NCI-H2171 (cell line): ENCODE data around the gene PDLIM1.

Source experiments
- DNase-seq: peaks from one replicate; lab custom pipeline; 2025; lab: John Stamatoyannopoulos, UW

PDLIM1 gene

DNA sequence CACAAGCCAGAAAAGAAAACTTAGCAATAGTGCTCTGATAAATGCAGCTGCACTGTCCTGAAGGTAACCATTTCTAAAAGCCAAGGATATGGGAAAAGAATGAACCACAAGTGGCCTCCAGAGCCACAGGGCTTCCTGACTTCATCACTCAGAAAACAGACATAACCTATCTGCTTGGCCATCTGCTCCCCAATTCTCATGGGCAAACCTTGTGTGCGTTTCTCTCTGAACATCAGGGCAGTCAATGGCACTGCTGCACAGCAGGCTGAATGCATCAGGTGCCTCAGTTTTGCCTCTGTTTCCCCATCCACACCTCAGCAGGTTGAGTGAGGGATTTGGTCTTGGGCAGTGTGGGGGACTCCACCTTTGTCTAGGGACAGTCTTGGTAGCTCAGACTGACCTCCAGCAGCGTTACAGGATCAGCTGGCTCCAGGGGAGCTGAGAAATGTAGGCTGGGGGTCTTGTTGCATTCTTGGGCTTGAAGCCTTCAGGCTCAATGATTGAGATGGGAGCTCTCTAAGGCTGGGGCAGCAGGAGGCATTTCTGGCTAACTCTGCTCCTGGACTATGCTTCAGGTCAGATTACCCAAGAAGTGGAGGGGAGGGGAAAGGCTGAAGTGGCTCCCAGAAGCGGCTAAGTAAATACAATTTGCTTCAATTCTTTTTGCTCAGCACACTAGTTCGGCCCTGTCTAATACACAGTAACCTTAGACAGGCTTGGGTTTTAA, 23.6 kb upstream of the PDLIM1 start:
- DNase-seq, result peak; percentile 36

DNA sequence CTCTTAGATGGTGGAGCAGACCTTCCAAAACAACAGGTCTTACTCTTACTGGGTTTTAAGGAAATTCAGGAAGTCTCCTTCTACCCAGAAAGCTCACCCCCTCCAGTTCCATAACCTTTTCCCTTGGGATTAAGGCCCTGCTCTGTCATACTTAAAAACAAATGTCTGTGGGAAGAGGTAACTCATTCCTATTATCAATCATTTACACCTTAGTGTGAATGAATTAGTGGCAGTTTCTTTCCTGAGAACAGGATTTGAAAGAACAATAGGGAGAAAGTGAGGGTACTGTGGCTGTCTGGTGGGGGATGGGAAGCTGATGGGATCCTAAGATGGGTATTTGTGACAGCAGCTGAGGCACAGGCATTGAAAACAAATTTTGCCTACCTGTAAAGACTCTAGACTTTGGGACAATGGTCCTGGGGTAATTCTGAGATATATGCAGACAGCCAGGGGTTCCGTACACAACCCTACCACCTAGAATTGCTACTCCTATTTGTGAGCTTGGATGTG, 22.2 kb upstream of the PDLIM1 start:
- no peak for DNase-seq

DNA sequence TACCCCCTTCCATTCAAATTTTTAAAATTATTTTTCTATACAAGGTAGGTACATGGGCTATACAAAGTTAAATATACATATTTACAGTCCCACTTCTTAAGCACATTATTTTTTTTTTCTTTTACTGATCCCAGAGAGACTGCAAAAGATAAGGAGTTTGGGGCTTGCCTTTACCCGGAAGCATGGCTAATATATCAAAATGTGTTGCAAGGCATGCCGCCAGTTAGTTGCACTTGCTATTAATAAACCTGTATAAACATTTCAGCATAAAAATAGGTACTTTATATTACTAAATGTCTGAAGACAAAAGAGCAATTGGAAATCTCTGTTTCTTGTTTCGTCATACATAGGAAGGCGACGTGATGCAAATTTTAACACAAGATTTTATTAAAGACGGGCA, 21.5 kb upstream of the PDLIM1 start:
- no peak for DNase-seq

DNA sequence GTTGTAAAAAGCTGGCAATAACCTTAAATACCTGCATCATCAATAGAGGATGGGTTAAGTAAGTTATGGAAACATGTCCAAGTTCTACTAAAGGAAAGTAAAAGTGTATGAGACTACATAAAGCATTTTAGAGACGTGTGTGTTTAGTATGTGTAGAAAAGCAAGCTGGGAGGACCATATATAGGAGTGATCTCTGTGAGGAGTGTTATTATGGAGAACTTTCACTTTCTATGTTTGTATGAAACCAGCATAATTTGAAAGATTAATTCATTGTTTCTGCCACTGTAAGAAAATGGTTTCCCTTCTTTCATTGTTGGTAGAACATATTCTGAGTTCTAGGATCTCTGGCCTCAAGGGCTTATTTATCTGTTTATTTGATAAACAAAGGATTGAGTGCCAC, 19.2 kb upstream of the PDLIM1 start:
- no peak for DNase-seq

DNA sequence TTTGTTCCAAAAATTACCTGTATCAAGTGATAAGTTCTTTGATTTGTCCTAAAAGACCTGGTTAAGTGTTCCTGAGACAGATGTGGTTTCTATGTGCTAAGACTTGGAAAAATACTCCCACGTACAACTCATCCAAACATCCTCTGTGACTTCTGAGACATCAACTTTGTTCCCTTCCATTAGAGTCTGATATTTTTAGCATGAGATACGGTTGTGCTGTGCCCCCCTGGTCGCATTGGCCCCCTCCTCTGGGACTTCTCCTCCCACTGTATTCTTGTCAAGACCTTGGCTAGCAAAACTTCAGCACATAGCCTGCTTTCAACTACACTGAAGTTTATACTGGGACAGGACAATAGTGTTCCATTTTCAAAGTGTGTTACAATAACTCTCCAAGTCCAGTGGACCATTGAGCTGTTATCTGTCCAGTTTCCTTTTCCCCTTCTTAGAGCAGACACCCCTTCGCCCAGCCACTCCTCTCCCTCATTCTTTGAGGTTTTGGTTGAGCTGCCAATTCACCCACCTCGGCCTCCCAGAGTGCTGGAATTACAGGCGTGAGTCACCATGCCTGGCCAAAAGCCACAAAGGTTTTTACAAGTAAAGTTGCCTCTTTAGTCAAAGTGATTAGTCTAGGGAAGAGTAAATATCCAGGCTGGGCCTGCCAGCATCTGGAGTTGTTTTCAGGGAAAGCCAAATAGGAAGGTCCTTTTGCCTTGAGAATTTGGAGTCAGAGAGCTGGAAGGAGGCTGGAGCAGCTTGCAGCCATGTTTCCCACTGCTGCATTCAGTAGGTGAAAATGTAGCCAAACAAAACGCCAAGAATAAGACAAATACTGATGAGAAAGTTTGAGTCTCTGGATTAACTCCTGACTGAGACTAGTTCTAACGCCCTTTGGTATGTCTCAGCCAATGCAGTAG, 17.8 kb upstream of the PDLIM1 start:
- no peak for DNase-seq

DNA sequence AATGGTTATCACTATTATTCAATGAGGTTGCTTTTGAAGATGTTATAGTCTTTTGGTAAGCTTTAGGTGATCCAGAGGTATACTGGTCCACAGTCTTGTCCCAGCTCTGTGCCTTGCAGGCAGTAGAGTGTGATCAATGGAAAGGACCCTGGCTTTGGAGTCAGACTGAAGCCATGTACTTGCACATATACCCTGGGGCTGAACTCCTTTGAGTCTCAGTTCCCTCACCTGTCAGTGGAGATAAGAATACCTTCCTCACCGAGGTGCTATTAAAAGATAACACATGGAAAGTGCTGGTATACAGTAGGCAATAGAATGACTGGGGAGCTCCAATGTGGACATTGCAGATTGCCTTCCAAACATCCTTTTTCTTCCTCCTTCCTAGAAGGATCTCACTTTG, 16.0 kb upstream of the PDLIM1 start:
- no peak for DNase-seq

DNA sequence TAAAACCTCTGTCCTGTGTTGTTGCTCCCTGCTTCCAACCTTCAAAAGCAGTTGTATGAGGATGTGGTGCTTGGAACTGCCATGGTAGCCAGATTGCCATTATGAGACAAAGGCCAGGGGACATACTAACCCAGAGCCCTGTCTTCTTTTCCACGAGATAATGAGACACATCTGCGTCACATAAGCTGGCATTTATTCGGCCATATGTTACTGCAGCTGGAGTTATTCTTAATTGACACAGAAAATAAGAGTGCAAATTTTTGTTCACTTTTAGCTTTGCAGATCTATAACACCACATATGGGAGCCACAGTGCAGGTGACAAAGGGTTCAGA, 15.5 kb upstream of the PDLIM1 start:
- no peak for DNase-seq

DNA sequence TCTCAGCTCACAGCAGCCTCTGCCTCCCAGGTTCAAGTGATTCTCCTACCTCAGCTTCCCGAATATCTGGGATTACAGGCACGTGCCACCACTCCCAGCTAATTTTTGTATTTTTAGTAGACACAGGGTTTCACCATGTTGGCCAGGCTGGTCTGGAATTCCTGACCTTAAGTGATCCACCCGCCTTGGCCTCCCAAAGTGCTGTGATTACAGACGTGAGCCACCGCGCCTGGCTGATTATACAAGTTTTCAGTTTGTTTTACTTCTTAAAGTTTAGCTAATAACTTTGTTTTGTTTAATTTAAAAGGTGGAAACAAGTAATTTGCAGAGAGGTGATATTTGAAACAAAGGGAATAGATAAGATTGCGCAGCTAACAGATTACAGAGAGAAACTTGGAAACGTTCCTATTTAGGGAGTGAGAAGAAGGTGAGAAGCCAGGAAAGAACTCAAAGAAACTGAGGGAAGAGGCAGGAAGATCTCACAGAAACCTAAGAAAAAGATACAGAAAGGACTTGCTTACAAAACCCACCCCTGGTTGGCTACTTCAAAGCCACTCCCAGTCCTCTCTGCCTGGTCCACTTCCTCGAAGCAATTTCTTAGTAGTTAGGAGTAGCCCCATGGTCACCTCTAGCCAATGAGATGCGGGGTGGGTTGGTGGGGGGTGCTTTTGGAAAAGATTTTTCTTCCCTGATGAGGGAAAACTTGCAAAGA, 15.0 kb upstream of the PDLIM1 start:
- no peak for DNase-seq

DNA sequence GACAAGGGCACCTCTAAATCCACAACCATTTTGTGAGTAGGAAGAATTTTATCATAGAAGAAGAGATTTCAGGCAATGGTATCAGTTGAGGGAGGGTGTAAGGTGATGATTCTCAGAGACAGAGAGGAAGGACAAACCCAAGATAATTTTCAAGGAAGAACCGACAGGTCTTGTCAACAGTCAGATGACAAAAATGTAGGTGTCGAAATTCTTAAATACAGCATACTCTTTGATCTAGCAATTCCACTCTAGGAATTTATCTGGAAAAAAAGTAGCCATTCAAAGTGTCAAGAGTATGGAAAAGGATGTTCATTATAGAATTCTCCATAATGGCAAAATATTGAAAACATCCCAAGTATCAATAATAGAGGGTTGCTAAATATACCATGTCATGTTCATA, 14.2 kb upstream of the PDLIM1 start:
- DNase-seq, result no peak

DNA sequence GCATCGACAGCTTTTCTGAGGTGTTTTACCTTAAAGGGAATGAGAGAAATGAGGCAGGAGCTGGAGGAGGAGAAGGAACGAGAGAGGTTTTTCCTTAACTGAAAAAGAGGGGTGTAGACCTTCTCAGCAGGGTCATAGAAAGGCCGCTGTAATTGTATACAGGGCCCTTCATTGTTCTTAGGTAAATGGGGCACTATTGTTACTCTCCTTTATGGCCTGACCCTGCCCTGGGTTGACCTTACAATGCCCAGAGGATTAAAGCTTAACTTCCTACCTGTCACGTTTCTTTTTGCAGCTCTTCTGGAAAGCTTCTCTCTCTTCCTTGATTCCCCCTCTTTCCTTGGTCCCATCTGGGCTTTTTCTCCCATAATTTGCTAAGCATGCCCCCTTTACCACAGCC, 13.7 kb upstream of the PDLIM1 start:
- DNase-seq, result no peak

DNA sequence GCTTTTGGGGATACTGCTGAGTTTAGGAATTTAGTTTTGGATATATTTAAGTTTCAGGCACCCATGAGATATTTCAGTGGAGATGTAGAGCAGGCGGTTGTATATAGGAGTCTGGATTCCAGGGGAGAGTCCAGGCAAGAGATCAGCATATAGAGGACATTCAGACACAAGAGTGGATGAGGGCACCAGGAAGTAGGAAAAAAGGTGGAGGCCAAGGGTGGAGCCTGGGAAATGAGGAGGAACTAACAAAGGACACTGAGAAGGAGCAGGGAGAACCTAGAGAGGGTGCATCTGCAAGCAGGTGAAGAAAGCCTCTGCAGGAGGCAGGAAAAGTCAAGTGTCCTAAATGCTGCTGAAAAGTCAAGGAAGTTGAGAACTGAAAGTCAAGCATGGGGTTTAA, 13.1 kb upstream of the PDLIM1 start:
- no peak for DNase-seq

DNA sequence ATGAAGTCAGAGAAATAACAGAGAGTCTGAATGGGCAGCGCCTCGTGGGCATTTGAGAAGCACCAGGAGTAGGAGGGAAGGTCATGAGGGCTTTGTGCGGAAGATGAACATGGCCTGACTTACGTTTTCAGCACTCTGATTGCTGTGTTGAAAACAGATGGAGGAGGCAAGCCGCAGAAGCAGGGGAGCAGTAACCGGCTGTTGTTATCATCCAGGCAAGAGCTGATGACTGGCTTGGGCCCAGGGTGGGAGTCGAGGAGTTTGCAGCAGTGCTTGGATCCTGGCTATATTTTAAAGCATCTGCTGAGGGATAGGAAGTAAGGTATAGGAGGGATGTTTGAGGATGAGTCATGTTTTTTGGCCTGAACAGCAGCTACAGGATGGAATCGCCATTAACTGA, 12.7 kb upstream of the PDLIM1 start:
- DNase-seq, result peak; percentile 17

DNA sequence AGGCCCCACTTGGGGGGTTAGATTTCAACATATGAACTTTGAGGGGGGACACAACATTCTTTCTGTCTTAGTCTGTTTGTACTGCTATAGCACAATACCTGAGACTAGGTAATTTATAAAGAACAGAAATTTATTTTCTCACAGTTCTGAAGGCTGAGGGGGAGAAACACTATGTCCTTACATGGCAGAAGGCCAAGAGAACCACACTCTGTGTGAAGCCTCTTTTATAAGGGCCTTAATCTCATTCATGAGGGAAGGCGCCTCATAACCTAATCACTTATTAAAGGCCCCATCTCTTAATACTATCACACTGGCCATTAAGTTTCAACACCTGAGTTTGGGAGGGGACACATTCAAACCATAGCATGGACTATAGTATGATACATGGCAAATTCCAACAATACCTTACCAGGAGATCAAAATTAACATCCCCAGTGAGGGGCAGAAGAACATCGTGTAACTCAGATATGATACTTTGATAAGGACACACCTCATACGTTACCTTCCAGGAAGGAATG, 9.3 kb upstream of the PDLIM1 start:
- DNase-seq, result no peak

DNA sequence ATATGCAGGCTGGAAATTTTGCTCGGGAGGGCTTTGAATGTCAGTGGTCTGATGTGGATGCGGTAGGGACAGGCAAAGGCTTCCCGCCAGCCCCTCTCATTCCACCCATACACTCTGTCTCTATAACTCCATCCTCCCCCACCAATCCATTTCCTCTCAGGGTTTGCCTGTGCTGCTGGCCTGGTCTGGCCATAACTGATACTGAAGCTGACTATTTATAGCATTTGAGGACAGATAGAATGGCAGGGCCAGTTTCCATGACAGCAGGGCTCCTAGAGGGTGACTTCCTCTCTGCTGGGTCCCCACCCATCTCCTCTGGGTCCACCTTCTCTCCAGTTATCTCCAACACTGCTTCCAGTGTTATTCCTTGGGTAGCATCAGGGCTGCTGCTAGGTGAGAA, 6.6 kb upstream of the PDLIM1 start:
- DNase-seq, result no peak

DNA sequence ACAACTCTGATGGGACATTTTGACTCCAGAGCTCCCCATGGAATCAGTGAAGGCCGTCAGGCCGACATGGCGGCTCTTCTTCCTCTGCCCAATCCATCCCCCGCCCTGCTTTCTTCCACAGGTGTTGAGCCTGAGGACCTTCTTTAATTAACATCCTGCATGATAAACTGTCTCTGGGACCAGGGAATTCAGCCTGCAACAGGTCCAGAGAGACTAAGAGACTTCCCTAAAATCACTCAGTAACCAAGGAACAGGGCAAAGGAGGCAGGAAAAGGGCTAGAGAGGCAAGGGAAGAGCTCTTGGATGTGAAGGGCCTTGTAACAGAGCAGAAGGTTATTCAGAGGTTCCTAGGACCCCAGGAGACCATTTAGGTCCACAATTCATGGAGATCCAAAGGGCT, 6.0 kb upstream of the PDLIM1 start:
- no peak for DNase-seq

DNA sequence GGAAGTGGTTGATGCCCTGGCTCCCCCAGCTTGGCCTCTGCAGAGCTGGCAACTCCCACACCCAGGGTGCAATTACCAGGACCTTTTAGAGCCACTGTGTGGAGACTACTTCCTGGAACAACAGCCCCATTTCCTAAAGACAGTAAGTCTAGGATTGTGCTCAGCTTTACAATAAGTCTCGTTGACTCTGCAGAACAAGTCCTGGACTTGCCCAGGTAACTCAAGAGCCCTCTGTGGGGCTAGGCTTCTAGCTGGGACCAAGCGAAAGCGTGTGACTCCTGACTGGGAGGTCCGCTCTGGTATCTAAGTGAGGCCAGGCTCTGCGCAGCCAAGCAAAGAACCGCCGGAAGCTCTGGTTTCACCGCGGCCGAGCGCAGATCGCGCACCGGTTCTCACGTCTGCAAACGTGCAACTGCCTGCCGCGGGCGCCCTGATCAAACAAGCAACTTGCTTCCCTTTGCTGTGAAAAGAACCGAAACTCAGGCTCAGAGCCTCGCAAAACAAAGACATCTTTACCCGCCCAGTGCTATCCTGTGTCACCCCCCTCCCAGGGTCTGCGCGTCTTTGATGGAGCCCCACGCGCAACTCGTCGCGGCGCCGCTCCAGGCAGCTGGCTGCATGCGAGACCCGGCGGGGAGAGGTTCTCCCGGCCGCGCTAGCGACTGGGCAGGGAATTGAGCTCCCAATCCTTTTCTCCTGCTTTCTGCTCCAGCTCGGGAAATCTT, 4.4 kb upstream of the PDLIM1 start:
- peak; percentile 58 for DNase-seq

DNA sequence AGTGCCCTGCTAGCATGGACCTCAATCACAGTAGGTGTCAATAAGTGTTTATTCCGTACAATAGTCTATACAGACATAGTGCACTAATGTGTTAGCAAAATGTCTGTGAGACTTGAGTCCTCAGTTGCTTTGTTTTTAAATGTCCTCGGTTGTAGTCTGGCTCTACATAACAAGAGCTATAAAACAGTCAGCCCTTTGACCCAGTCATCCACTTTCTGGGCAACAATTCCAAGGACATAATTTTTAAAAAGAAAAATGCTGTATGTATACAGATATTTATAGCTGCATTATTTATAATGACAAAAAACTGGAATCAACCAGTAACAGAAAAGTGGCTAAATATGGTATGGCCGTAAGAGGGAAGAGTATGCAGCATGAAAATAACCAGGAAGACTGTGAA, 2.8 kb upstream of the PDLIM1 start:
- DNase-seq, result no peak

DNA sequence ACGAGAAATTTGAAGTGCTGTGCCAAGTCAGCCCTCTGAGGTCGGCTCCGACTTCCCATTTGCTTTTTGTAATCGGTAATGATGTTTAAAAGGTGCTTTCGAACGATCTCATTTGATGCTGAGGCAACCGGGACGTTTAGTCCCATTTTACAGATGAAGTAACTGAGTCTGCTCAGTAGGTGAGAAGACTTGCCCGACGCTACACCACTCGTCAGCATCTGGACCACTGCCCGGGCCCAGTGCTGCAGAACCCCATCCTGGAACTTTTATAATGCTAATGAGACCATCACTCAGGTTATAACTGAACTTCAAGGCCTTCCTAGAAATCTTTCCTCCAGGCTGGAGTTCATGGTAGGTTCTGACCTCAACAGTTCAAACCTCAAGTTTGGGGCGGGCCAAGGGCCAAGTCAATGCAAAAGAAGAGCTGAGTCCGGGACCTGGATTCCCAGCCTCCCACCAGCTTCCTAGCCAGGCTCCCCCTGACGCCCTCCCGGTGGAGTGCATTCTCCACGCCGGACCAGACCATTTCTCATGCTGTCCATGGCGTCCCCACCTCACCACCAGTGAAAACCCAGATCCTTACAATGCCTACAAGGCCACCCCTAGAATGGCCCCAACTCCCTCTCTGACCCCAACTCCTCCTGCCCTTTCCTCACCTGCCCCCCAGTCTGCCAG, 699 bp upstream of the PDLIM1 start:
- DNase-seq, result no peak

DNA sequence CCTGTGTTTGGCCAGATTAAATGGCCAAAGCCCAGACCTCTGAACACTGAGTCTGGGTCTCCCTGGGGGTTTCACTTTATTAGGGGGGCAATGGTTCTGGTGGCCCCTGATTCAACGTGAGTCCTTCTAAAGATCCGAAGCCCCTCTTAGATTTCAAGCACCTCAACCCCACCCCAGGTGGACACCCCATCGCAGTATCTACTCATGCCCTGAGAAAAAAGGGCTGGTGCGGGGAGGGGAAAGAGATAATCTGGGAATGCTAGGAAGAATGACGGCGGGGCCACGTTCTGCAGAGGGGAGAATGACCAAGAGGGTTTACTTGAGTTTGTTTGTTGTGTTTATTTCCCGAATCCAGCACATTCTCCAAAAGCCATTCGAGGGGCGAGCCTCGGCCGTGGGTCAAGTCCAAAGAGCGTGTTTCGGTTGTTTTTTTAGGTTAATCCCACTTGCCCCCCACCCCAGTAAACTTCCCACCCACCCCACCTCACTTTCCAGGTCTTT, 832 bp downstream of the PDLIM1 start:
- no peak for DNase-seq

DNA sequence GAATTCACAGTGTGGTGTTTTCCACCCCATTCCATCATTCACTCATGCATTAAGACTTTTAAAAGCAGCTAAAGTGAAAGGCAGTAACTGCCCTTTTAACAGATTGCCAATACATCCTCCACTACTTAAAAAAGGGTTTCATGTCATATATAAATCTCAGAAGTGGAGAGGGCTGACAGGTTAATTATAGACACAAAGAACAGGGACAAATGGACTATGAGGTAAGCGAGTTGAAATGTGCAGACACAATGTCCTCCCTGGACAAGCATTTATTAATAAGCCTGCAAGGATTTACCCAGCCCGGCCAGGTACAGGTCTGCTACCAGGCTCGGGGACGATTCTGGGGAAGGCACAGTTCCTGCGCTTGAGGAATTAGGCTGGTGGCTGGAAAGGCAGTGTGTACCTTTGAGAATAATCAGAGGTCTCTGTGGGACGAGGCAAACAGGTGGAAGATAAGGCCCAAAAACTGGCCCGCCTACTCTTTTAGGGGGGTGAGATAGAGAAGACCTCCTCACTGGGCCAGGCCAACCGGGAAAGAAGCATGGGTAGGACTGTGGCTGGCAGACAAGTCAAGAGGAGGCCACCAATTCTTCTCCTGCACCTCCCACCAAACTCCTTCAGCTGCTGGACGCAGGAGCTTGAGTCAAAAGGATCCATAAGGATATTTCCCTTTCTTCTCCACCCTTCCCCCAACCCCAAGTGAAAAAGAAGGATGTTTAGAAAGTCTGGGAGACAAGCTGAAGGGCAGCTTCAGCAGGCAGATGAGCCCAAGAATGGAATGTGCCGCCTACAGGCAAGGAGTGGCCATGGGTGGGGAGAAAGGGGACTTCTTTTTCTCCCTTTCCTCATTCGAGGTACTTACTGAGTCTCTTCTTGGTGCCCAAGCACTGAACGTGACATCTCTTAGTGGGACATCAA, 1.5 kb downstream of the PDLIM1 start:
- no peak for DNase-seq
